Measurements from ENCODE around the gene TMIGD3. TPM values are rescaled to one million over a fixed set of nuclear protein-coding genes. Genes with fewer than 3 reads are reported as not detected.

The TMIGD3 gene
- total RNA-seq, 1 experiment from 2014 or later = 0.88 TPM

- CTCF ChIA-PET = no interaction called here
- POLR2A ChIA-PET = interaction anchor here (0.7 kb wide), 1 partner anchor 93 kb away, joined by 3 read pairs; no protein-coding TSS in a partner anchor
- Histone ChIP-seq H3K36me3 (ENCODE audit: control insufficient read depth, insufficient read depth, low read length) (no peaks in the 10 kb centered on the region), H3K4me3 (ENCODE audit: low read depth, low read length) (no peak overlapping the region), H3K4me1 (no peaks in the 10 kb centered on the region), H3K9me3 (no peaks in the 10 kb centered on the region), H3K27me3 (replicated peaks; ENCODE audit: control insufficient read depth, insufficient read depth, low read length) (no peaks in the 10 kb centered on the region)
- H3K4me1 Mint-ChIP-seq (ENCODE audit: low read depth, unreplicated experiment) = peaks cover 5% of the 10 kb centered on the region
- H3K9me3 Mint-ChIP-seq (ENCODE audit: unreplicated experiment) = no peaks in the 10 kb centered on the region
- DNase-seq = no peak
- H3K4me3 Mint-ChIP-seq (ENCODE audit: unreplicated experiment) = no peak overlapping the region
- H3K27ac Mint-ChIP-seq (ENCODE audit: unreplicated experiment) = no peak overlapping the region
- no peak for TF ChIP-seq CTCF (IDR thresholded peaks at IDR 0.05; ENCODE audit: insufficient read depth in 1 of 2, low read depth in 1 of 2, low read length in 1 of 2, severe bottlenecking in 1 of 2, unreplicated experiment in 1 of 2)
- no TSS peak for BruUV-seq (replicated peaks)
- intact Hi-C loops (cut with micrococcal nuclease; ENCODE audit: unreplicated experiment) = no loop called here
- no peaks in the 10 kb centered on the region for H3K36me3 Mint-ChIP-seq (ENCODE audit: insufficient read depth, unreplicated experiment)
- no peaks in the 10 kb centered on the region for H3K27me3 Mint-ChIP-seq (ENCODE audit: insufficient read depth, unreplicated experiment)
Observed at GRCh38 chr1:111535256-111536191, 32.1 kb upstream of the TMIGD3 start.

- no peaks in the 10 kb centered on the region for H3K27me3 Mint-ChIP-seq (ENCODE audit: insufficient read depth, unreplicated experiment)
- no peak for TF ChIP-seq CTCF (IDR thresholded peaks at IDR 0.05; ENCODE audit: insufficient read depth in 1 of 2, low read depth in 1 of 2, low read length in 1 of 2, severe bottlenecking in 1 of 2, unreplicated experiment in 1 of 2)
- BruUV-seq (replicated peaks) = no TSS peak
- Histone ChIP-seq H3K4me3 (ENCODE audit: low read depth, low read length) (no peak overlapping the region), H3K36me3 (ENCODE audit: control insufficient read depth, insufficient read depth, low read length) (no peaks in the 10 kb centered on the region), H3K9me3 (no peaks in the 10 kb centered on the region), H3K27me3 (replicated peaks; ENCODE audit: control insufficient read depth, insufficient read depth, low read length) (no peaks in the 10 kb centered on the region), H3K4me1 (0 out of 2 replicates have a peak, but pooled peaks cover 3% of the 10 kb centered on the region)
- CTCF ChIA-PET = no interaction called here
- DNase-seq = no peak
- H3K36me3 Mint-ChIP-seq (ENCODE audit: insufficient read depth, unreplicated experiment) = no peaks in the 10 kb centered on the region
- H3K27ac Mint-ChIP-seq (ENCODE audit: unreplicated experiment) = no peak overlapping the region
- H3K4me3 Mint-ChIP-seq (ENCODE audit: unreplicated experiment) = no peak overlapping the region
- no peaks in the 10 kb centered on the region for H3K9me3 Mint-ChIP-seq (ENCODE audit: unreplicated experiment)
- POLR2A ChIA-PET = no interaction called here
- peaks cover 10% of the 10 kb centered on the region for H3K4me1 Mint-ChIP-seq (ENCODE audit: low read depth, unreplicated experiment)
- intact Hi-C loops (cut with micrococcal nuclease; ENCODE audit: unreplicated experiment) = no loop called here
Observed at GRCh38 chr1:111520053-111520452, 16.6 kb upstream of the TMIGD3 start.

- no TSS peak for BruUV-seq (replicated peaks)
- ChIA-PET CTCF (interaction anchor here (0.8 to 2.2 kb wide), 2 partner anchors 10 to 15 kb away, joined by 3 to 12 read pairs; no protein-coding TSS in a partner anchor), POLR2A (no interaction called here)
- H3K4me1 ChIP-seq = 0 out of 2 replicates have a peak, but pooled peaks cover 3% of the 10 kb centered on the region
- no peaks in the 10 kb centered on the region for H3K36me3 Mint-ChIP-seq (ENCODE audit: insufficient read depth, unreplicated experiment)
- intact Hi-C loops (cut with micrococcal nuclease; ENCODE audit: unreplicated experiment) = no loop called here
- H3K27ac Mint-ChIP-seq (ENCODE audit: unreplicated experiment) = no peak overlapping the region
- H3K27me3 Mint-ChIP-seq (ENCODE audit: insufficient read depth, unreplicated experiment) = no peaks in the 10 kb centered on the region
- H3K27me3 ChIP-seq (replicated peaks; ENCODE audit: control insufficient read depth, insufficient read depth, low read length) = no peaks in the 10 kb centered on the region
- no peaks in the 10 kb centered on the region for H3K36me3 ChIP-seq (ENCODE audit: control insufficient read depth, insufficient read depth, low read length)
- no peak overlapping the region for H3K4me3 ChIP-seq (ENCODE audit: low read depth, low read length)
- TF ChIP-seq CTCF (IDR thresholded peaks at IDR 0.05; ENCODE audit: insufficient read depth in 1 of 2, low read depth in 1 of 2, low read length in 1 of 2, severe bottlenecking in 1 of 2, unreplicated experiment in 1 of 2) = no peak
- DNase-seq = no peak
- no peaks in the 10 kb centered on the region for H3K9me3 Mint-ChIP-seq (ENCODE audit: unreplicated experiment)
- peaks cover 10% of the 10 kb centered on the region for H3K4me1 Mint-ChIP-seq (ENCODE audit: low read depth, unreplicated experiment)
- no peak overlapping the region for H3K4me3 Mint-ChIP-seq (ENCODE audit: unreplicated experiment)
- H3K9me3 ChIP-seq = no peaks in the 10 kb centered on the region
Observed at GRCh38 chr1:111517469-111518225, 14.2 kb upstream of the TMIGD3 start.
